ENCODE measurements around the gene MPV17L.

- TF ChIP-seq CTCF (IDR thresholded peaks at IDR 0.05; ENCODE audit: extremely low read depth in 1 of 2, insufficient read depth in 1 of 2, low read depth in 1 of 2, low read length in 2 of 2) (no peak), POLR2A (IDR thresholded peaks at IDR 0.05; ENCODE audit: low read depth, low read length) (no peak), EZH2 (IDR thresholded peaks at IDR 0.05; ENCODE audit: borderline replicate concordance, low read depth, low read length, severe bottlenecking) (no peak), JUN (IDR thresholded peaks at IDR 0.05; ENCODE audit: borderline replicate concordance, insufficient read depth, insufficient read length, low read depth) (no peak)
Observed at GRCh38 chr16:15443753-15444152, 48.2 kb downstream of the MPV17L start.
